Thyroid gland (tissue), 4 donors: Measurements from ENCODE around the gene KLHL2. TPM values are rescaled to one million over a fixed set of nuclear protein-coding genes. Genes with fewer than 3 reads are reported as not detected.

Experiments used
- DNase-seq, 2 donors: peaks; one replicate each; pipeline ENCODE4 v3.0.0-alpha.2; 2019
- H3K27ac ChIP-seq, 3 donors: fragments of 200-600 bp; sonication (generic); 1 replicate in 2 of 3; 2 replicates in 1 of 3; pipeline ENCODE4 v1.5.1; 2016 to 2019; ENCODE audit warnings: mild to moderate bottlenecking in 1 of 3, moderate library complexity in 1 of 3
- H3K27me3 ChIP-seq: fragments of 200-600 bp; sonication (generic); one replicate; pipeline ENCODE4 v1.5.1; 2019
- H3K36me3 ChIP-seq, 2 donors: fragments of 200-600 bp; sonication (generic); one replicate each; pipeline ENCODE4 v1.5.1; 2016 to 2019
- H3K4me1 ChIP-seq, 2 donors: fragments of 200-600 bp; sonication (generic); one replicate each; pipeline ENCODE4 v1.5.1; 2017 to 2019
- H3K4me3 ChIP-seq, 3 donors: fragments of 200-600 bp; sonication (generic); replicated peaks in 1 of 3; 1 replicate in 2 of 3; 2 replicates in 1 of 3; pipeline ENCODE4 v1.5.1; 2016; ENCODE audit warnings: mild to moderate bottlenecking in 1 of 3
- H3K9me3 ChIP-seq: fragments of 200-600 bp; sonication (generic); one replicate; pipeline ENCODE4 v1.5.1; 2017
- CTCF ChIP-seq, 6 experiments: fragments of 200-600 bp in 3 of 6; fragments of 450-650 bp in 3 of 6; sonication (generic) in 3 of 6; IDR thresholded peaks; one replicate each; pipeline ENCODE4 v1.5.1; 2016 to 2019; ENCODE audit warnings: antibody characterized with exemption in 6 of 6, mild to moderate bottlenecking in 2 of 6, inconsistent platforms in 1 of 6, moderate library complexity in 1 of 6
- POLR2A ChIP-seq, 2 donors: fragments of 450-650 bp; IDR thresholded peaks; one replicate each; pipeline ENCODE4 v1.6.1; 2017; ENCODE audit warnings: antibody characterized with exemption in 2 of 2, mild to moderate bottlenecking in 2 of 2, moderate library complexity in 1 of 2
- WGBS, 2 donors: methylation state at CpG; one replicate each; pipeline ENCODE4 v1.1.5; 2017; 5-methylcytosine and 5-hydroxymethylcytosine counted together
- intact Hi-C: fragments of 100-400 bp; cut with DNase I; formaldehyde crosslinking; loops from one replicate; pipeline ENCODE4 v1.15.1; 2023
- total RNA-seq, 4 donors: library from RNA; depleted of rRNA; stranded (reverse); fragments of >200 nt; gene quantifications; one replicate each; pipeline ENCODE4 v1.2.3, GENCODE V29; 2016

Gene KLHL2
- total RNA-seq, 4 donors from 2014 or later = 30.9 to 45.2 (median 35.8) TPM

GRCh38 chr4:165324236-165324917 lies 117.0 kb downstream of the KLHL2 start:
- H3K9me3 ChIP-seq = no peaks in the 10 kb centered on the region
- intact Hi-C loops = loop anchor here (10.0 kb wide), 1 partner anchor 120 kb away; the partner anchor contains the start of gene KLHL2
- TF ChIP-seq CTCF (IDR thresholded peaks at IDR 0.05) (no peak), POLR2A (IDR thresholded peaks at IDR 0.05) (no peak)
- H3K36me3 ChIP-seq = no peaks in the 10 kb centered on the region
- peaks cover 6 to 11% of the 10 kb centered on the region in 2 donors for H3K4me1 ChIP-seq
- no peak overlapping the region for H3K27ac ChIP-seq
- H3K27me3 ChIP-seq = no peaks in the 10 kb centered on the region
- no peak for DNase-seq
- no peak overlapping the region for H3K4me3 ChIP-seq
- 91 to 92% methylated on average over 7 of the region's 7 CpGs for WGBS, 2 donors

- no peaks in the 10 kb centered on the region for H3K36me3 ChIP-seq
- no peaks in the 10 kb centered on the region for H3K9me3 ChIP-seq
- H3K4me1 ChIP-seq = peaks cover 6 to 11% of the 10 kb centered on the region in 2 donors
- WGBS, 2 donors = 98 to 99% methylated on average over 3 of the region's 3 CpGs
- no peak for DNase-seq
- H3K27me3 ChIP-seq = no peaks in the 10 kb centered on the region
- no peak for TF ChIP-seq CTCF (IDR thresholded peaks at IDR 0.05)
- no peak for TF ChIP-seq POLR2A (IDR thresholded peaks at IDR 0.05)
- intact Hi-C loops = loop anchor here (5.0 to 10.0 kb wide), 2 partner anchors 120 to 213 kb away; partner anchors contain the start of genes KLHL2 and TMEM192
- no peak overlapping the region for H3K4me3 ChIP-seq
- H3K27ac ChIP-seq = no peak overlapping the region
These were observed 117.5 kb downstream of the KLHL2 start for GRCh38 chr4:165324918-165325304.

- no peak overlapping the region for H3K4me3 ChIP-seq
- intact Hi-C loops = loop anchor here (5.0 to 10.0 kb wide), 2 partner anchors 121 to 214 kb away; partner anchors contain the start of genes KLHL2 and TMEM192
- peaks cover 6 to 11% of the 10 kb centered on the region in 2 donors for H3K4me1 ChIP-seq
- H3K36me3 ChIP-seq = no peaks in the 10 kb centered on the region
- no peaks in the 10 kb centered on the region for H3K27me3 ChIP-seq
- peak; percentile 9 to 12 for DNase-seq
- peak overlapping the region; percentile 76 to 92 (median 85) for H3K27ac ChIP-seq
- H3K9me3 ChIP-seq = no peaks in the 10 kb centered on the region
- 50 to 57% methylated on average over 8 of the region's 8 CpGs for whole genome bisulfite sequencing, 2 donors
- no peak for TF ChIP-seq CTCF (IDR thresholded peaks at IDR 0.05)
- TF ChIP-seq POLR2A (IDR thresholded peaks at IDR 0.05) = no peak
These were observed 118.6 kb downstream of the KLHL2 start for GRCh38 chr4:165325732-165326512.

- Histone ChIP-seq H3K4me3 (peak overlapping the region; percentile 18 to 68 (median 54)), H3K27ac (peak overlapping the region; percentile 76 to 92 (median 85)), H3K4me1 (peaks cover 6 to 11% of the 10 kb centered on the region in 2 donors), H3K36me3 (no peaks in the 10 kb centered on the region), H3K27me3 (no peaks in the 10 kb centered on the region), H3K9me3 (no peaks in the 10 kb centered on the region)
- intact Hi-C loops = loop anchor here (5.0 to 10.0 kb wide), 2 partner anchors 122 to 215 kb away; partner anchors contain the start of genes KLHL2 and TMEM192
- peak; percentile 58 to 60 for DNase-seq
- 0 to 1% methylated on average over 14 of the region's 14 CpGs for WGBS, 2 donors
- no peak for TF ChIP-seq CTCF (IDR thresholded peaks at IDR 0.05)
- TF ChIP-seq POLR2A (IDR thresholded peaks at IDR 0.05) = no peak
These were observed 119.5 kb downstream of the KLHL2 start for GRCh38 chr4:165326831-165327210.
